GM18526 (cell line): ENCODE data around the gene UBE2E2.

Experiments used
- POLR2A ChIP-seq: IDR thresholded peaks from 3 replicates; pipeline ENCODE4 v1.6.1; 2011; ENCODE audit not compliant: insufficient read length; ENCODE audit errors: extremely low read depth

Gene UBE2E2

GRCh38 chr3:23316924-23317323 lies 113.8 kb downstream of the UBE2E2 start:
- TF ChIP-seq POLR2A: no peak

GRCh38 chr3:23319366-23320312 lies 116.5 kb downstream of the UBE2E2 start:
- TF ChIP-seq POLR2A: no peak

GRCh38 chr3:23320586-23321570 lies 117.8 kb downstream of the UBE2E2 start:
- no peak for TF ChIP-seq POLR2A

GRCh38 chr3:23324745-23325144 lies 121.6 kb downstream of the UBE2E2 start:
- no peak for TF ChIP-seq POLR2A

- no peak for TF ChIP-seq POLR2A
Measured at GRCh38 chr3:23325466-23326065, 122.4 kb downstream of the UBE2E2 start.

- TF ChIP-seq POLR2A: no peak
Measured at GRCh38 chr3:23329471-23330105, 126.5 kb downstream of the UBE2E2 start.

- no peak for TF ChIP-seq POLR2A
Measured at GRCh38 chr3:23330568-23330967, 127.4 kb downstream of the UBE2E2 start.

GRCh38 chr3:23331141-23331935 lies 128.2 kb downstream of the UBE2E2 start:
- TF ChIP-seq POLR2A: no peak

GRCh38 chr3:23333633-23334032 lies 130.5 kb downstream of the UBE2E2 start:
- no peak for TF ChIP-seq POLR2A

- no peak for TF ChIP-seq POLR2A
Measured at GRCh38 chr3:23341147-23341838, 138.2 kb downstream of the UBE2E2 start.

GRCh38 chr3:23342343-23342742 lies 139.2 kb downstream of the UBE2E2 start:
- no peak for TF ChIP-seq POLR2A

GRCh38 chr3:23343509-23343908 lies 140.4 kb downstream of the UBE2E2 start:
- TF ChIP-seq POLR2A: no peak

- no peak for TF ChIP-seq POLR2A
Measured at GRCh38 chr3:23344886-23345285, 141.8 kb downstream of the UBE2E2 start.

- no peak for TF ChIP-seq POLR2A
Measured at GRCh38 chr3:23356169-23356568, 153.0 kb downstream of the UBE2E2 start.

- no peak for TF ChIP-seq POLR2A
Measured at GRCh38 chr3:23356923-23357322, 153.8 kb downstream of the UBE2E2 start.
